Omental fat pad (tissue), 4 donors: ENCODE data around the gene ZNF691. TPM values are rescaled to one million over a fixed set of nuclear protein-coding genes. Genes with fewer than 3 reads are reported as not detected.
"Not testable (repeated sequence)": the region's sequence is repeated elsewhere in the genome, so short reads cannot be mapped to it uniquely, and the experiment has no call there.

Source experiments
- ATAC-seq: fragments of 150-250 bp; one replicate; pipeline ENCODE4 v1.9.1; 2016; ENCODE audit warnings: mild to moderate bottlenecking, moderate library complexity; ENCODE audit not compliant: low FRiP score
- DNase-seq: peaks from one replicate; pipeline ENCODE4 v3.0.0-alpha.2; 2019; ENCODE audit warnings: low spot score
- total RNA-seq, 4 donors: library from RNA; depleted of rRNA; stranded (reverse); fragments of >200 nt; gene quantifications; one replicate each; pipeline ENCODE4 v1.1.0, GENCODE V29; 2016
- TF ChIP-seq, protein P1 (sequence below), 3 donors: fragments of 450-650 bp; IDR thresholded peaks; one replicate each; pipeline ENCODE4 v1.5.1; 2016 to 2017; ENCODE audit warnings: antibody characterized with exemption in 3 of 3, mild to moderate bottlenecking in 3 of 3, moderate library complexity in 2 of 3

Gene ZNF691
- total RNA-seq, 4 donors from 2014 or later, result 6.2 to 11.2 (median 8.8) TPM

DNA sequence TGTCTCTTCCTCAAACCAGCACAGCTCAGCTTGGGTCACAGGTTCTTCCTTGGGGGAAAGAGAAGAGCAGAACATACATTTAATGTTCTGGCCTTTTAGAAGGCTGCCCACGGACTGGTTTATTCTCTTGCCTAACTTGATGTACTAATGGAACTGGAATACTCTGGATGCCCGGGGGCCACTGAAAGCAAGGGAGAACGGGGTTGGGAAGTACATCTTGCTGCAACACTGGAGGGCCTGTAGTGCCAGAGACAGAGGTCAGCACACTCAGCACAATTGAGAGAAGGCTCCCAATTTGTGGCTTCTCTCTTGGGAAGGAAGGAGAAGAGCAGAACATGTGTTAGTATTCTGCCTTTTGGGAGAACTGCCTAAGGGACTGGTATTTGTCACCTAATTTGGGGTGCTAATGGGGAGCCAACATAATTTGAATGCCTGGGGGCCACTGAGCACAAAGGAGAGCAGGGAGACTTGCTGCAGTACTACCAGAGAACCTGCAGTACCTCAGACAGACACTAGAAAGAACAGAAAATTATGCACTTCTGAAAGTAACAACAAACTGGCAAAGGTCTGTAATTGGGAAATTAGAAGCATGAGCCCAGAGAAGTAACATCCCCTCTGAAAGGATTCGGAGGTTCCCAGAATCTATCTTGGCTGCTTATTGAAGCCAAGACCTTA is 14.1 kb downstream of the ZNF691 start:
- ATAC-seq, result no peak
- no peak for DNase-seq
- TF ChIP-seq, protein P1, sequence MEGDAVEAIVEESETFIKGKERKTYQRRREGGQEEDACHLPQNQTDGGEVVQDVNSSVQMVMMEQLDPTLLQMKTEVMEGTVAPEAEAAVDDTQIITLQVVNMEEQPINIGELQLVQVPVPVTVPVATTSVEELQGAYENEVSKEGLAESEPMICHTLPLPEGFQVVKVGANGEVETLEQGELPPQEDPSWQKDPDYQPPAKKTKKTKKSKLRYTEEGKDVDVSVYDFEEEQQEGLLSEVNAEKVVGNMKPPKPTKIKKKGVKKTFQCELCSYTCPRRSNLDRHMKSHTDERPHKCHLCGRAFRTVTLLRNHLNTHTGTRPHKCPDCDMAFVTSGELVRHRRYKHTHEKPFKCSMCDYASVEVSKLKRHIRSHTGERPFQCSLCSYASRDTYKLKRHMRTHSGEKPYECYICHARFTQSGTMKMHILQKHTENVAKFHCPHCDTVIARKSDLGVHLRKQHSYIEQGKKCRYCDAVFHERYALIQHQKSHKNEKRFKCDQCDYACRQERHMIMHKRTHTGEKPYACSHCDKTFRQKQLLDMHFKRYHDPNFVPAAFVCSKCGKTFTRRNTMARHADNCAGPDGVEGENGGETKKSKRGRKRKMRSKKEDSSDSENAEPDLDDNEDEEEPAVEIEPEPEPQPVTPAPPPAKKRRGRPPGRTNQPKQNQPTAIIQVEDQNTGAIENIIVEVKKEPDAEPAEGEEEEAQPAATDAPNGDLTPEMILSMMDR (IDR thresholded peaks at IDR 0.05), result no peak

DNA sequence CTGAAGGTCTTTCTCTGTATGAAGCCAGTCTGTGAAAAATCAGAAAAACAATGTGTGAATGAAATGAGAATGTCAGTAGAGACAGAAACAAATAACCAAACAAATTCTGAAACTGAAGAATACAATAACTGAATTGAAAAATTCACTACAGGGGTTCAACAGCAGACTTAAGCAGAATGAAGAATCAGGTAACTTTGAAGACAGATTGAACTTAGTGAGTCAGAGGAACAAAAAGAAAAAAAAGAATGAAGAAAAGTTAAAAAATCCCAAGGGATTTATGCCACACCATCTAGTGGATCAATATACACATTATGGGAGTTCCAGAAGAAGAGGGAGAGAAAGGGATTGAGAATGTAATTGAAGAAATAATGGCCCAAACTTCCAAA is 14.6 kb downstream of the ZNF691 start:
- no peak for ATAC-seq
- TF ChIP-seq, protein P1 (IDR thresholded peaks at IDR 0.05), result no peak
- DNase-seq, result no peak

DNA sequence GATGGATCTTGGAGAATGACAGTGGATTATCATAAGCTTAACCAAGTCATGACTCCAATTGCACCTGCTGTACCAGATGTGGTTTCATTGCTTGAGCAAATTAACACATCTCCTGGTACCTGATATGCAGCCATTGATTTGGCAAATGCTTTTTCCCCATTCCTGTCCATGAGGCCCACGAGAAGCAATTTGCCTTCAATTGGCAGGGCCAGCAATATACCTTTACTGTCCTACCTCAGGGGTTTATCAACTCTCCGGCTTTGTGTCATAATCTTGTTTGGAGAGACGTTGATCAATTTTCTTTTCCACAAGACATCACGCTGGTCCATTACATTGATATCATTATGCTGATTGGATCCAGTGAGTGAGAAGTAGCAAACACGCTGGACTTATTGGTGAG is 20.1 kb downstream of the ZNF691 start:
- ATAC-seq, result no peak
- DNase-seq, result no peak
- TF ChIP-seq, protein P1 (IDR thresholded peaks at IDR 0.05), result no peak

- ATAC-seq, DNase-seq: not testable (repeated sequence)
These were observed 22.1 kb downstream of the ZNF691 start for GRCh38 chr1:42868466-42868865.

DNA sequence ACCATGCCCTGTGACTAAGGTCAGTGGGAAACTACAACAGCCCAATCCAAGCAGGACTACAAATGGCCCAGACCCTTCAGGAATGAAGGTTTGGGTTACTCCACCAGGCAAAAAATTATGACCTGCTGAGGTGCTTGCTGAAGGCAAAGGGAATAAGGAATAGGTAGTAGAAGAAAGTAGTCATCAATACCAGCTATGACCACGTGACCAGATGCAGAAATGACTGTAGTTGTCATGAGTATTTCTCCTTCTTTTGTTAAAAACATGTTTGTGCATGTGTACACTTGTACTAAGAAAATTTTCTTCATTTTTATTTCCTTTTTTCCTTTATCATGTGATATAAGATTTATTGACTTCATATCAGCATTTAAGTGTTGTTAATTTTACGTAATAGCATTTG is 22.8 kb downstream of the ZNF691 start:
- not testable (repeated sequence) for ATAC-seq, DNase-seq

DNA sequence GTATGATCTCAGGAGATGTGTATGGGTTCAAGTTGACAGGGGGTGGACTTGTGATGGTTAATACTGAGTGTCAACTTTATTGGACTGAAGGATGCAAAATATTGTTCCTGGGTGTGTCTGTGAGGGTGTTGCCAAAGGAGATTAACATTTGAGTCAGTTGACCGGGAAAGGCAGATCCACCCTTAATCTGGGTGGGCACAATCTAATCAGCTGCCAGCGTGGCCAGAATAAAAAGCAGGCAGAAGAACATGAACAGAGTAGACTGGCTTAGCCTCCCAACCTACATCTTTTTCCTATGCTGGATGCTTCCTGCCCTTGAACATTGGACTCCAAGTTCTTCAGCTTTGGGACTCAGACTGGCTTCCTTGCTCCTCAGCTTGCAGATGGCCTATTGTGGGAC is 23.3 kb downstream of the ZNF691 start:
- not testable (repeated sequence) for DNase-seq, ATAC-seq

DNA sequence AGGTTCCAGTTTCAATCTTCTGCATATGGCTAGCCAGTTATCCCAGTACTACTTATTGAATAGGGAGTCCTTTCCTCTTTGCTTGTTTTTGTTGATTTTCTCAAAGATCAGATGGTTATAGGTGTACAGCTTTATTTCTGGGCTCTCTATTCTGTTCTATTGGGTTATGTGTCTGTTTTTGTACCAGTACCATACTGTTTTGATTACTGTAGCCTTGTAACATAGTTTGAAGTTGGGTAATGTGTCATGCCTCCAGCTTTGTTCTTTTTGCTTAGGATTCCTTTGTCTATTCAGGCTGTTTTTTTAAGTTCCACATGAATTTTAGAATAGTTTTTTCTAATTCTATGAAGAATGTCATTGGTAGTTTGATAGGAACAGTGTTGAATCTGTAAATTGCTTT is 26.7 kb downstream of the ZNF691 start:
- not testable (repeated sequence) for ATAC-seq, DNase-seq

DNA sequence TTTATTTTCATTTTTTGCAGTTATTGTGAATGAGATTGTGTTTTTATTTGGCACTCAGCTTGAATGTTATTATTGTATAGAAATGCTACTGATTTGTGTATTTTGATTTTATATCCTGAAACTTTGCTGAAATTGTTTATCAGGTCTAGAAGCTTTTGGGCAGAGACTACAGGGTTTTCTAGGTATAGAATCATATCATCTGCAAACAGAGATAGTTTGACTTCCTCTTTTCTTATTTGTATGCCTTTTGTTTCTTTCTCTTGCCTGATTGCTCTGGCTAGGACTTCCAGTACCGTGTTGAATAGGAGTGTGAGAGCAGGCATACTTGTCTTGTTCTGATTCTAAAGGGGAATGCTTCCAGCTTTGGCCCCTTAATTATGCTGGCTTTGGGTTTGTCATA is 27.3 kb downstream of the ZNF691 start:
- TF ChIP-seq, protein P1 (IDR thresholded peaks at IDR 0.05), result no peak
- no peak for ATAC-seq
- no peak for DNase-seq

- DNase-seq (no peak), ATAC-seq (no peak)
- TF ChIP-seq, protein P1 (IDR thresholded peaks at IDR 0.05), result no peak
These were observed 29.6 kb downstream of the ZNF691 start for GRCh38 chr1:42876009-42876408.
